CD4-positive, alpha-beta T cell treated with Interferon alpha-2 for 1 hour (primary cell): Measurements from ENCODE around the gene TSPAN14.

Experiments used
- DNase-seq, 2 donors: peaks; one replicate each; pipeline ENCODE4 v3.0.0-alpha.2; 2020 to 2022

The TSPAN14 gene

DNA sequence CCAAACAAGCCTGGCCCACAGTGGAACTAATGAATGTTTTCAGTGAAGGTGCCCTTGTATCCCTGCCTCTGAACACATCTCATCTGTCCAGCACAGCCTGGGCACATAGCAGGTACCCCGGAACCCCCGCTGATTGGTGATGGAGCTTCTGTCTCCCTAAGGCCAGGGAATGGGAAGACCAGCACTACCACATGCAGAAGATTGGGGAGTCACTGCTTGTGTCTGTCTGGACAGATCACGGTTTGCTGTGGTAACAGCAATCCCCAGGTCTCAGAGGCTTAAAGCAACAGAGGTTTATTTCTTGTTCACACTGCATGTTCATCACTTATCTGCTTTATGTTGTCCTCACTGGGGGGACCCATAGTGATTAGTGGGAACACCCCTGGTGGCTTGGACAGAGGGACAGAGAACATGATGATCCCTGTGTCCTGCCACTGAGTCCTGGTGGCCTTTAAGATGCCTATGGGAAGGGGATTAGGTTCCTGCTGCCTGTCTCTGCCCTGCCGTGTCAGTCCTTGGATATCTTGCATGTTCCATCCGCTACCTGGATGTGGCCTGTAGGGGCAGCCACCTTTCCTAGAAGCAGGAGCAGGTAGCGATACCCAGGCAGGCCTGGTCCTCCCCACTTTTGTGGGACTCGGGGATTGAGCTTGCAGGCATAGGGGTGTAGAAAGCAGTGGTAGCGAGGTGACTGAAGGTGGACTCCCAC, 3.6 kb downstream of the TSPAN14 start:
- DNase-seq, result no peak

DNA sequence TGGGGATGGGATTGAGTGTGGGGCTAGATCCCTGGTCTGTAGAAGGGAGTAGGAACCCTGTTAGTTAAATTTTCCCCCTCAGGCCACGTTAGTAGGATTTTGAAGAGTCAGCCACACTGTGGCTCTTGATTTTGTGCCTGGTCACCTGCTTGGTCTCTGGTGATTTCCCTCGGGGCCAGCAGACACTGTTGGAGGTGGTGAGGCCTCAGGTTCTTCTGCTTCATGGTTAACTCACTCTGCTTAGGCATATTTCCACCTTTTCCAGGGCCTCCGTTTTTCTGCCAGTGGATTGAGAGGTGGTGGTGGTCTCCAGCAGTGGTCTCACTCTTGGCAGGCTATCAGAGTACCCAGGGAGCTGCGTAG, 4.1 kb downstream of the TSPAN14 start:
- no peak for DNase-seq

DNA sequence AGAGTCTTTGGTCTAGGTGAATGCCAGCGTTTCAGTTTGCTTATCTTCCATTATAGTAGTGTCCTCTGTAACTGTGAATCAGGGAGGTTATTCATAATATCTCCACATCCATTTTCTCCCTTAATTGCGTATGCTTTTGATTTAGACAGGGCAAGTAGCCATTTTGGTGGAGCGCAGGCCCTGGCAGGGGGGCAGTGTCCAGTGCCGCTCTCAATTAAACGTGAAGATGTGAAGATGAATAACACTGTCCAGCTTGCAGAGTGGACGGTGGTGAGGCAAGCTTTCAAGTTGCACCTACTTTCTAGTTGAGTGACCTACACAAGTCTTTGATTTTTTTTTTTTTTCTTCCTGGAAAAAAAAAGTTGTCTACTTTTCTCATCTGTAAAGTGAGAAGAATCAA, 4.5 kb downstream of the TSPAN14 start:
- no peak for DNase-seq

DNA sequence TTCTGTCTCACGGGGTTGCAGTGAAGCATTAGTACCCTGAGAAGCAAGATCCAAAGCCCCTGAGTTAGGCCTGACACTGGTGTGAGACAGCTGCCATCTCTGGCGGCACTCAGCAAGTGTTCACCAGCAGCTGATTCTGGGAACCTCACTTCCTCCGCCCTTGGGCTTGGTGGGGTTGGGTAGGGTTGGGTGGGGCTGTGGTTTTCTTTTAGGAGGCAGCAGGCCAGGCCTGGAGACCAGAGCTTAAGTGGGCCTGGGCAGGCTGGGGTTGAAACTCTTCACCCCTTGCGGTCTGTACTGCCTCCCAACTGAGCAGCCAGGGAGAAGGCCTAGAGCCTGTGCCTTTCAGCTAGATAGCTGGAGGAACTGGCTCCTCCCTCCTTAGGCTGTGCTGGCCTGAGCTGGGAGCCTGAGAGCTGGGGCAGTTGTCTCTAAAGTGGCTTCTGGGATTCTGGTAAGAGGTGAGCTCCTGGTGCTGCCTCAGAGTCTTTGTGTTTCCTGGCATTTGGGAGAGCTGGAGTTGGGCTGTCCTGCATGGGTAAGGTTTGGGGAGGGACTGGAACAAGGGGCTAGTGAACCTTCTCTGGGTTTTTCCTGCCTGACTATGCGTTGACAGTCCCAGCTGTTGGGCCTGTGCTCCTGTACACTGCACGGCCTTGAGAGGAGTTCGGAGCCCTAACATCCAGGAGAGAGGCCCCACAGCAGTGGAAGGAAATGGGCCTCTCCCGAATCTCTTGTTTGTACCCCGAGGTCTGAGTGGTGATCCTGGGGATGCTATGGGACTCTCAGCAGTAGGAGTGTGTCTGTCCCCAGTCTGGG, 5.1 kb downstream of the TSPAN14 start:
- peak; percentile 71 to 80 for DNase-seq

DNA sequence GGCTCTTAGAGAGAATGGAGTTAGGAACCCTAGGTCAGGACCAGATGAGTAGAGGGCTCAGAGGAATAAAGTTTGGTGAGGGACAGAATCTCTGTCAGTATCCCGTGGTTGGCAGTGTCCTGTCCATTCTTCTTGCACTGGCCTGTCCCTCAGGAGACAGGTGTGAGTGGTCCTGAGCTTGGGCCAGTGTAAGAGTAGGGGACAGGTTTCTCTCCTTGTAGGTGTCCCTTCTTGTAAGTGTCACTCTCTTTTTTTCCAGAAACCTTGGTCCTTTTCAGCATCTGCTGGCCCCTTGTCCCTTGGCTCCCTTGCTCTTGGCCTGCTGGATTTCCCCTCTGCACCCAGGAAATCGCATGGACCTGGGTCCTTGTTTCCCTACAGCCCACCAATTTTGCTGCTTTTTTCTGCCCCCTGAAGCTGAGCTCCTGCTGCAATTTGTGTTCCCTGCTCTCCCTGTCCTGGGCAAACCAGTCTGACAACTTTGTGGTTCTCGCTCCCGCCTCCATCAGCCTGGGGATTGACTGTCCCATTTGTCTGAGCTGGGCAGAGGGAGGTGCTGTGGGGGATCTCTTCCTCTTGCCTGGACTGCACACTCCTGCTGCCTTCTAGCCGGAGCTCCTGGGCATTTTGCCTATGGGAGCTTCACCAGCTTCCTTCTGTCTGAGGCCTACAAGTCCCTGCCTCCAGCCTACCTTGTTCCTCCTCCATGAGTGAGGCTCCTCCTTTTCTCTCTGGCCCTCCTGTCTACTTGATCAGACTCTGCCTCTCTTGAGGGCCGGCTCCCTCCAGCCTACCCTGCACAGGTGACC, 6.5 kb downstream of the TSPAN14 start:
- DNase-seq, result no peak

DNA sequence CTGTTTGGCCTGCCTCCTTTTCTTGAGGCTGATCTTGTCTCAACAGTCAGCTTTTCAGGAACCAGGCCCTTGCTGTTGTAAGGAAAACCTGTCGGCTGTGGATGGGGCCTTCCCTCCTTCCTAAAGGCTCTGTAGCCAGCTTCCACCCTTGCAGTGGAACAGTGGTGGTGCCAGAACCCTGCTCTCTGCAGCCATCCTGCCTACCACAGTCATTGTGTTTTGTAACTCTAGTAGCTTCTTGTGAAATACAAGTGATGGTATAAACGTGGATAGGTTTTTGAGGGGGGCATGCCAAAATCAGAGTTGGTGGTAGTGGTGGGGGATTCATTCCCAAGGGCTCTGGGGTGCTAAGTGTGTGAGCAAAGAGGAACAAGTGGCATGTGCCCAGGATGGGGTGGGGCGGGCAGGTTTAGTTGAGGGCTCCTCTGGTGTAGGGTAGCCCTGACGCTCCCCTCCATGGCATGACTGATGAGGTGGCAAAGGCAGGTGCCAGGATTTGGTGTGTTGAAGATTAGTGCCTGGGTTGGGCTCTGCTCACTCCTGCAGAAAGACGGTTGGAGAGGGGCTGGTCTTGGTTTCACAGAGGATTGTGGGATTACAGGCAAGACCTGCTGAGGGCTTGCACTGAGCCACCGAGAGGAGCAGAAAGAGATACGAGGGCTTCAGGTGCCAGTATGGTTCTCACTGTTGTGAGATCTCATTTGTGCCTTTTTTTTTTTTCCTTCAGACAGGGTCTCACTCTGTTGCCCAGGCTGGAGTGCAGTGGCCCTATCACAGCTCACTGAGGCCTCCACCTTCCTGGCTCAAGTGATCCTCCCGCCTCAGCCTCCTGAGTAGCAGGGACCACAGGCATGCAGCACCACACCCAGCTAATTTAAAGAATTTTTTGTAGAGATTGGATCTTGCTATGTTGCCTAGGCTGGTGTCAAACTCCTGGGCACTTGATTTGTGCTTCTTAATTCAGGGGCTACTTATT, 7.4 kb downstream of the TSPAN14 start:
- no peak for DNase-seq

DNA sequence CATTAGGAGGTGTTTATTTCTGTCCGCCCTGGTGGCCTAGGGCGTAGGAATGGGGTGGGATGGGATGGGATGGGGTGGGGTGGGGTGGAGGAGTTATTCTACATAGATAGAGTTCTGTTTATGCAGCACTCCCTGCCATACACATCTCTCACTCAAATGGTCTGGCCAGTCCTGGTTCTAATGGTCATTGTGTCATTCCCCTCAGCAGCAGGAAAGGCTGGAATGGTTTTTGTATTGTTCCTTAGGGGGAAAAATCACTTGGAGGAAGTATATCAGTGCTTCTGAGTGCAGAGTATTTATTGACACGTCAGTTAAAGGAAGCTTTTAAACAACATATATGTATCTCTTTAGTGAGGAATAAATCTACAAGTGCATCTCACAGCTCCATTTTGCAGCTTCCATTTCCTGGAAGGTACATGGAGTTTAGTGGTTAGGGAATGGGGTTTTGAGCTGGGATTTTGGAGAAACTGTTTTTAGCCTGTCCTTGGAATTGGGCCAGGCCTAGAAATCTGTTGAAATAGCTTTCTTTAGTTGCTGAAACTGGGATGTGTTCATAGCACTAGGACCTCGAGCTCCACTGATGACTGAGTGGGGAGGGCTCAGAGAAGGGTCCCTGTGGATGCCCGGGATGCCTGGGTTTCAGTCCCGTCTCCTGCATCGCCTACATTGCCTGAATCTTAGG, 8.3 kb downstream of the TSPAN14 start:
- no peak for DNase-seq

DNA sequence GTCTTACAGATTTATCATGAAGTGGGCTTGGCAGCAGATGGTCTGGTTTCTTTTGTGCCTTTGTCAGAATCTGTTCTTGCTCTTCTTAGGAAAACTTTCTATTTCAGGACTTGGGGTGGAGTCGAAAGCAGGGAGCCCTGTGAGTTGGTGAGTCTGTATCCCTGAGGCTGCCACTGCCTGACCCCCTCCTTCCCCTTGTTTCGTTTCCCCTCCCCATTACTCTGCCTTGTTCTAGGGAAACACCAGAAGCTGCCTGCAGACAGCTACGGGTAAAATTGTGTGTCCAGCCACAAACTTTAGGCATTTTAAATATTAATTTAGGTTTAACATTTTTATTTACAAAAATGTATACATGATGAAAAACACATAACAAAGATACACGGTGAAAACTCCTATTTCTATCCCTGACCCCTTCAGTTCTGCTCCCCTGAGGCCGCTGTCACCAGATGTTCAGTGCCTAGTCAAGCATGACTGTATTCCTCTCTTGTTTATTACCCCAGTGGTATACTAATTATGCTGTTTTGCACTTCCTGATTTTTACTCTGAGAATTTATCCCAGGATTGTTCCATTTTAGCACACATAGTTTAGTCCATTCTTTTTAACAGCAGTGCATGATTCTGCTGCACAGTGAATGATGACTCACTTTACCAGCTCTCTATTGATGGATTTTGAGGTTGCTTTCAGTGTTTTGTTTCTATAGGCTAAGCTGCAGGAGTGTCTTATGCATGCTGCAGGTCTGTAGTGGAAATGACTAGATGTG, 9.1 kb downstream of the TSPAN14 start:
- DNase-seq, result no peak

DNA sequence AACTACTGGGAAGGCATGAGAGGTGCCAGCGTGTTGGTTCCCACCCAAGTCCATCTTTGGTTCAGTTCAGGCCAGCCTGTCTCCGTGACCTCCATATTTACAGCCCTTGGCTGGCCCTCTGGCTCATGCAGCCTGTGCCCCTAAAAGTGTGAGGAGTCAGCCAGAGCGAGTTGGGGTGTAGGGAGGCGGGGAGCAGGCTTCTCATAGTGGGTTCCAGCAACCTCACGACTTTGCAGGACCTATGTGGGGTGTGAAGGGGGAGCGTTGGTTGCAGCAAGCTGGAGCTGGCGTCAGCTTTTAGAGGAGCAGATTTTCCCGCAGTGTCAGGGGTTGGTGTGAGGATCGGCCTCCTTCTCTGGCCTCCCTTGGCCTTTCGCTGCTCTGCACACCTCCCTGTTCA, 9.8 kb downstream of the TSPAN14 start:
- no peak for DNase-seq

DNA sequence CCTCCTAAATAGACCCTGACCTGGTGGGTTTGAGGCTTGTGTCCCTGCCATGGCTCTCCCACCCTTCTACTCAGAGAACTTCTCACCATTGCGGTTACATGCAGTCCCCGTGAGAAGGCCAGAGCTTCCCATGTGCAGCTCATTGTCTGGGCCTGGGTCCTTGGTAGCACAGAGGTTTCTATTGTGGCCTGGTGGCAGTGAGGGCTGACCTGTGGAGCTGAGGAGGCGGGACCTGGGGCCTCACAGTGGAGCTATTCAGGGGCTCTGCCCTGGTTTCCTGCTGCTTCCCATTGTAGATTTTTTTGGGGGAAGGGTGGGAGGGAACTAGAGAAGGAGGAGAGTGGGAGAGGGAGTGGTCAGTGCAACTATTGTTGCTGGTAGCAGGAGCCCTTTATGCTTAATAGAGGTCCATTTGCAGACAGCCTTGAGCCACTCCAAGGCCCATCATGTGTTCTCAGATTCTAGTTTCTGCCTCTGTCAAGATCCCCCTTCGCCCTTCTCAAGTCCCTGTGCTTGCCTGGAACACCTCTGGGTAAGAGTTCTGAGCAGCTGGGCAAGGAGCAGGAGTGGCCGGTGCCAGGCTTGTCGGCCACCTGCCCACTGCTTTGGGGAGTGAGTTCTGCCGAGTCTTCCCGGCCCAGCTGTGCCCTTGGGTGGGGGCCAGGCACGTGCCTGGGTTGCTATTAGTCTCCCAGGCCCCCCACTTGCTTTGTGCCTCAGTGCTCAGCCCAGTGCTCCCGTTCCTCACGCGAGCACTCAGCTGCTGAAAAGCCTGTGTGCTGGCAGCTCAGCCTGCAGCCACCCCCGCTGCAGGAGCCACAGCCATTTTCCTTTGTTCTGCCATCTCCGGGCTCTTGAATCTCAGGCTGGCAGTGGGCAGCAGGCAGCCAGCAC, 10.7 kb downstream of the TSPAN14 start:
- no peak for DNase-seq

DNA sequence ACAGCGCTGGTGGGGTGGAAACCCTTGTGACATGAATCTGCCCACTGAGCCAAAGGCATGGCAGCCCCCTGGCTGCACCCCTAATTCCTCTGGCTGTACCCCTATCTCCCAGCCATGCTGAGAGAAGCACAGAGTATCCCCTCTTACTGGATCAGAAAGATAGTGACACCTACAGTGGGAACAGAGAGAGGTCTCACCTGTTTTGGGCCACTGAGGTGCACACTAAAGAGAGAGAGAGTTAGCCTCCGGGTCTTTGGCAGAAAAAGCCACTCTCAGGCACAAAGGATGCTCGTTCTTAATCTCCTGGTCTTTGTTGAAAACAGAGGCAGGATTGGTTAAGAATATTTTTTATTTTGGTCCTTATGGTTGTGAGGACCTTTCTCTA, 11.3 kb downstream of the TSPAN14 start:
- no peak for DNase-seq

DNA sequence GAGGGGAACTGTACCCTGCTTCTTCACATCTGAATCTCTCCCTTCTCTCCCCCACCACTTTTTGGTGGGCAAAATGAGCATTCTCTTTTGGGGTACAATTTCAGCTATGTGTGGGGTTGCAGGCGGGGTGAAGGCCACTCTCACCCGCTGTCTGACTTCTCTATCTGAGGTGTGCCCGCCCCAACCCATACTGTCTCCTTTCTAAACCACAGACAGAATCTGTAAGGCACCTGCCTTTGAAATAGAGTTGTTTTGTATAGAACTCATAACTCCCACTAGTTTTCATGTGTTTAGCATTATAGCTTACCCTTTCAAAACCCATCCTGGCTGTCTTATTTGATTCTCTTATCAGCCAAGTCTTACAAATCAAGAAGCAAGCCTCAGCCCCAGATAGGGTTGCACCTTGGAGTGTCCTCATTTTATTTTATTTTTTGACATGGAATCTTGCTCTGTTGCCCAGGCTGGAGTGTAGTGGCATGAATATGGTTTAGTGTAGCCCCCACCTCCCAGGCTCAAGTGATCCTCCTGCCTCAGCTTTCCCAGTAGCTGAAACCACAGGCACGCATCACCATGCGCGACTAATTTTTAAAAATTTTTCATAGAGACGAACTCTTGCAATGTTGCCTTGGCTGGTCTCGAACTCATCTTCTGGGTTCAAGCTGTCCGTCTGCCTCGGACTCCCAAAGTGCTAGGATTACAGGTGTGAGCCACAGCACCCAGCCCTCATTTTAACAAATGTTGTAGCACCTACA, 11.9 kb downstream of the TSPAN14 start:
- peak; percentile 39 to 65 for DNase-seq

DNA sequence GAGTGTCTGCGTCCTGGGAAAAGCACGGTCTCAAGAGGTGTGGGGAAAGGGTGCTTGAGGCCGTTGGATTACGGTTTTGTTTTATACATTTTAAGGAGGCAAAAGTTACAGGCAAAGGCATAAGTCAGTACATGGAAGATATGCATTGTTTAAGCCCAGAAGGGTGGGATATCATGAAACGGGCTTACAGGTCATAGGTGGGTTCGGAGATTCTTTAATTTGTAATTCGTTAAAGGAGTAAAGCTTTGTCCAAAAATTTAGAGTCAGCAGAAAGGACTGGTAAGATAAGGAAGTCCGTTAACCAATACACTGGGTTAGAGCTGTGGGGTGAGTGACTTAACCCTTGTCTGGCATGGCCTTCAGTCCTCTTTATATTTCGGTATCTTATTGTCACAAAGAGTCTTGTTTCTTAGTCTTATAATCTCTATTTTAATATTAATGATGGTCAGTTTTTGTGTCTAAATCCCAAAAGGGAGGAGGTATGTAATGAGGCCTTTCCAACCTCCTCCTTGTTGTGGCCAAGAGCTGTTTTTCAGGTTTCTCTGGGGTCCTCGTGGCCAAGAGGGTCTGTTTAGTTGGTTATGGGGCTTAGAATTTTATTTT, 12.7 kb downstream of the TSPAN14 start:
- DNase-seq, result no peak

DNA sequence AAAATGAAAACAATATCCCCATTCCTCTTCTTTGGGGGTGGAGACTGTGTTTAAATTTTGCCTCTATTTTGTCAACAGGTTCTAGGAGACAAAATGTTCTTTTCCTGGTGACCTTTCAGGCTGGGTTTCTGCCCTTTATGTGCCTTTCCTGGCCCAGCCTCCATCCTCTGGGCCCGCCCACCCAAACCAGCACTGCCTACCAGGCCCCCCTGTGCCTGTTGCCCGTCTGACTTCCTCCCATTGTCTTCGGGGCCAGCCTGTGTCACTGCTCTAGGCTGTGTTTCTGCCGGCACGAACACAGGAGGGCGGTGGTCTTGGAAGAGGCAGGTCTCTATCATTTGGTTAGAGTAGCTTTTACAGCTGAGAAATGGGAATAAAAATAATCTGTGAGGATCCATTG, 13.9 kb downstream of the TSPAN14 start:
- DNase-seq, result peak; percentile 42 to 74

DNA sequence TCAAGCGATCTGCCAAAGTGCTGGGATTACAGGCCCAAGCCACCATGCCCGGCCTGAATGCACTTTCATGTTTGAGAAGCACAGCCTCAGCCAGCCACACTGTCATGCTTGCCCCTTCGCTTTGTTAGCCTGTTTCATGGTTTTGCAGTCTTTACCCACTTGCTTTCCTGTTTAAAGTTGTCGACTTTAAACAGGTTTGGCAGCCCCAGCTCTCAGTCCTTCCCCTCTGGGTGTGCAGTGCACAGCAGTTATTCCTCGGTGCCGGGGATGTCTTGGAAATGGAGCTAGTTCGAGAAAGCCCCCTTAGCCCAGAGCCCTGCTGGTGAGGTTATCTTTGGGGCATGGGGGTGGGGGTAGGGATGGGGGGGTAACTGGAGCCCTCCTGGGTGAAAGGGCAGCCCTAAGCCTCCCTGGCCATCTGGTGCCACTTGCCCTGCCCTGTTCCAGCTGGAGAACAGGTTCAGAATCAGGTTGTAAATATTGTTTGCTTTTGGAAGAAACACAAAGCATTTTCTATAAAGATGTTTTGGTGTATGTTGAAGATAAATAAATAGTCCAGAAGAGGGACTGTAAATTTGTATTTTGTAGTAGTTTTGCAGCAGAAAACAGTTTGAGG, 14.8 kb downstream of the TSPAN14 start:
- DNase-seq, result no peak

DNA sequence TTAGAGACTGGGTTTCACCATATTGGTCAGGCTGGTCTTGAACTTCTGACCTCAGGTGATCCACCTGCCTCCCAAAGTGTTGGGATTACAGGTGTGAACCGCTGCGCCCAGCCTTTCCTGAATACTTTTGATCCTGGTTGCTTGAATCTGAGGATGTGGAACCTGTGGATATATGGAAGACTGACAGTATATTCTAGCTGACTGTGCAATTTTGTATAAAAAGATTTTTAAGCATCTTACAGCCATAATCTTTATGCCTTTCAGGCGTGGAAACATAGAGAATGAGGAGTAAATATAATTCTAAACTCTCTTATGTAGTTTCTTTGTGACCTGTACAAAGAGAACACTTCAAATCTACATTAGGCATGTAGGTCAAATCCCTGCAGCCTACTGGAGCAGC, 16.2 kb downstream of the TSPAN14 start:
- DNase-seq, result no peak

DNA sequence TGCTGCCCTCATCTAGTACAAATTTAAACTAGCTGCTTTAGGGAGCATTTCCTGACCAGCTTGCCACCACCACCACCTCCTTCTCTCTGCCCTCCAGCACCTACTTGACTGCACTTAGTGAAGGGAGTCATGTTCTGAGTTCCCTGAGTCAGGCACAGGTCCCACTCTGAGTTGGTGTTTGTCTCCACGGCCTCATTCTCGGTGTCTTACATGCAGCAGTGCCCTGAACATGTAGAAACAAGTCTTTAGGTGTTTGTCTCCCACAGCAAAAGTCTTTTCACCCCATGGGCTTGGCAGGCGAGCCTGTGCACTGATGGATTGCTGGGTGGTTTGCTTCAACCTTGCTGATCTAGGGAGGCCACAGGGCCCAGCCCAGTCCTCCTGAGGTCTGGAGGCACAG, 16.9 kb downstream of the TSPAN14 start:
- DNase-seq, result no peak

DNA sequence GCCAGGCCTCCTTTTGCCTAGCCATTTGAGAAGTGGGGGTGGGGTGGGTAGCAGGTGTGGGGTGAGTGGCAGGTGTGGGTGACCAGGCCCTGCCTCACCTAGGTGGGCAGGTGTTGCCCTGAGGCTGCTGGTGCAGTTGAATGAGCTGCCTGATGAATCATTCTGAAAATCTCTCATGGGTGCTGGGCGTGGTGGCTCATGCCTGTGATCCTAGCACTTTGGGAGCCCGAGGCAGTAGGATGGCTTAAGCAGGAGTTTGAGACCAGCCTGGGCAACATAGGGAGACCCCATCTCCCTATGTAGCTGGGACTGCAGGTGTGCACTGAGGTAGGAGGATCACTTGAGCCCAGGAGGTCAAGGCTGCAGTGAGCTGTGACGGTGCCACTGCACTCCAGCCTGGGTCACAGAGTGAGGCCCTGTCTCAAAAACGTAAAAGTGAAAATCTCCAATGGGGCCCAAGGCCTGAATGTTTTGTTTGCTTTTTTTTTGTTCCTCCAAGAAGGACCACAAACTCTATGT, 17.7 kb downstream of the TSPAN14 start:
- DNase-seq, result no peak
